22Rv1 (cell line): Measurements from ENCODE around the gene IFT122.

Experiments
- ZFX ChIP-seq: fragments of 450-650 bp; IDR thresholded peaks from 2 replicates; pipeline ENCODE4 v1.6.1; 2017; ENCODE audit warnings: antibody characterized with exemption, borderline replicate concordance
- TF ChIP-seq, protein P1 (sequence below): fragments of 450-650 bp; IDR thresholded peaks from 2 replicates; pipeline ENCODE4 v1.5.1; 2017; ENCODE audit warnings: mild to moderate bottlenecking

DNA sequence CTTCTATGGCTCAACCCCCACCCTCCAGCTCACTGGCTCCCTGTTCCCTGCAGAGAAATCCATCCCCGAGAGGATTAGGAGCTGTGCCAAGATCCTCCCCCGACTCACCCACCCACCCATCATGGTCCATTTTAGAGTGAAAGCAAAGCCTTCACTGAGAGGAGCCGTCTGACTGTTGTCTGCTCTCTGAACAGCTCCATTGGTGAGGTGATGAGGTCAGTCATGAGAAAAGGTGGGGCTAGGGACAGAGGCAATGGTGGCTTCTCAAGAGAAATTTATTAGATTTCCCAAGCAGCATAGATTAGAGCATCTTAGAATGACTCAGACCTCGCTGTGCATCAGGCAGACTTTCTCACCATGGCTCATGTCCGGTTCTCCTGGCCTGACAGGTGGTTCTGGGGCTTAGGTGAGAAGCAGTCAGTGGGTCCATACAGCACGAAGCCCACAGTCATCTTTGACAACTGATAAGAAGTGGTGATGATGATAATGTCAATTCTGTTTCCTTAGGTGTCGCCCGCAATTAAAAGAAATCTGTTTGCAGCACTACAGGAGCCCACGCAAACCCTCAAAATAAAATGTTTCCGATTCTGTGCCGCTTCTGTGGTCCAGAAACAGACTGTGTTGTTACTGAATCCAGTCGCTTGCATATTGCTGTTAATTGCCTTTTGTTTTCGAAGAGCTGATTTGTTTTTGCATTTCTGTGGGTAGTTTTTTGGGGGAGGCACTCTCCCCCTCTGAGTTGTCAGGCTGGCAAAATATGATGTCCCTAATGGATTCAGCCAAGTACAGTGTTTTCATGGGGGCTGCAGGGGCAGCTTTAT lies 63.7 kb downstream of the IFT122 start:
- TF ChIP-seq, protein P1, sequence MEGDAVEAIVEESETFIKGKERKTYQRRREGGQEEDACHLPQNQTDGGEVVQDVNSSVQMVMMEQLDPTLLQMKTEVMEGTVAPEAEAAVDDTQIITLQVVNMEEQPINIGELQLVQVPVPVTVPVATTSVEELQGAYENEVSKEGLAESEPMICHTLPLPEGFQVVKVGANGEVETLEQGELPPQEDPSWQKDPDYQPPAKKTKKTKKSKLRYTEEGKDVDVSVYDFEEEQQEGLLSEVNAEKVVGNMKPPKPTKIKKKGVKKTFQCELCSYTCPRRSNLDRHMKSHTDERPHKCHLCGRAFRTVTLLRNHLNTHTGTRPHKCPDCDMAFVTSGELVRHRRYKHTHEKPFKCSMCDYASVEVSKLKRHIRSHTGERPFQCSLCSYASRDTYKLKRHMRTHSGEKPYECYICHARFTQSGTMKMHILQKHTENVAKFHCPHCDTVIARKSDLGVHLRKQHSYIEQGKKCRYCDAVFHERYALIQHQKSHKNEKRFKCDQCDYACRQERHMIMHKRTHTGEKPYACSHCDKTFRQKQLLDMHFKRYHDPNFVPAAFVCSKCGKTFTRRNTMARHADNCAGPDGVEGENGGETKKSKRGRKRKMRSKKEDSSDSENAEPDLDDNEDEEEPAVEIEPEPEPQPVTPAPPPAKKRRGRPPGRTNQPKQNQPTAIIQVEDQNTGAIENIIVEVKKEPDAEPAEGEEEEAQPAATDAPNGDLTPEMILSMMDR: no peak
- no peak for TF ChIP-seq ZFX
